NB4 (cell line): ENCODE measurements around the gene FANCG.
A peak's percentile ranks its signal among the peaks of the same experiment; 100 is the strongest.

ENCODE experiments used
- DNase-seq: peaks from one replicate; pipeline ENCODE4 v3.0.0; 2010; ENCODE audit warnings: low read depth
- H3K4me3 ChIP-seq: one replicate; pipeline ENCODE4 v1.5.1; 2011; ENCODE audit warnings: mild to moderate bottlenecking, low read depth, low read length, moderate library complexity
- MYC ChIP-seq: IDR thresholded peaks from 2 replicates; pipeline ENCODE4 v1.6.1; 2011; ENCODE audit warnings: low read depth, low read length
- POLR2A ChIP-seq: IDR thresholded peaks from 2 replicates; pipeline ENCODE4 v1.6.1; 2011; ENCODE audit warnings: mild to moderate bottlenecking; ENCODE audit not compliant: insufficient read length; ENCODE audit errors: extremely low read depth
- TF ChIP-seq, protein P1 (sequence below): IDR thresholded peaks from one replicate; pipeline ENCODE4 v1.5.1; 2012; ENCODE audit warnings: low read depth, low read length
- TF ChIP-seq, protein P2 (sequence below): IDR thresholded peaks from 2 replicates; pipeline ENCODE4 v1.6.1; 2011; ENCODE audit warnings: low read depth, low read length

The FANCG gene

DNA sequence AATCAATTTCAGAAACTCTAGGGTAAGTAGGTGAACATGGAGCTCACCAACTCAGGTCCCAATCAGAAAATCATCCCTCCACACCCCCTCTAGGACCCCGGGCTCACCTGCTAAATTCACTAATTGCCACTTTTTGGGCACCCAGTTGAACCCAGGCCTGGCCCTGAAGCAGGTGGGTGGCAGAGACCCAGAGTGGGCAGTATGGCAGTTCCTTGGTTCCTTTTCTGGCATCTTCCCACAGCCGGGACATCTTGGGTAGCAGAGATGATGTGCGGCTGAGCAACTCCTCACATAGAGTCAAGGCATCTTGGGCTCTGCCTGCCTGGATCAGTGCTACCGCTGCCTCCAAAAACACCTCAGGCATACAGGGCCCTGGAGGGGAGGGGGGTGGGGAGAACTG is 4.4 kb downstream of the FANCG start:
- no peak for DNase-seq
- H3K4me3 ChIP-seq: no peak overlapping the region
- TF ChIP-seq, protein P1, sequence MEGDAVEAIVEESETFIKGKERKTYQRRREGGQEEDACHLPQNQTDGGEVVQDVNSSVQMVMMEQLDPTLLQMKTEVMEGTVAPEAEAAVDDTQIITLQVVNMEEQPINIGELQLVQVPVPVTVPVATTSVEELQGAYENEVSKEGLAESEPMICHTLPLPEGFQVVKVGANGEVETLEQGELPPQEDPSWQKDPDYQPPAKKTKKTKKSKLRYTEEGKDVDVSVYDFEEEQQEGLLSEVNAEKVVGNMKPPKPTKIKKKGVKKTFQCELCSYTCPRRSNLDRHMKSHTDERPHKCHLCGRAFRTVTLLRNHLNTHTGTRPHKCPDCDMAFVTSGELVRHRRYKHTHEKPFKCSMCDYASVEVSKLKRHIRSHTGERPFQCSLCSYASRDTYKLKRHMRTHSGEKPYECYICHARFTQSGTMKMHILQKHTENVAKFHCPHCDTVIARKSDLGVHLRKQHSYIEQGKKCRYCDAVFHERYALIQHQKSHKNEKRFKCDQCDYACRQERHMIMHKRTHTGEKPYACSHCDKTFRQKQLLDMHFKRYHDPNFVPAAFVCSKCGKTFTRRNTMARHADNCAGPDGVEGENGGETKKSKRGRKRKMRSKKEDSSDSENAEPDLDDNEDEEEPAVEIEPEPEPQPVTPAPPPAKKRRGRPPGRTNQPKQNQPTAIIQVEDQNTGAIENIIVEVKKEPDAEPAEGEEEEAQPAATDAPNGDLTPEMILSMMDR: no peak

DNA sequence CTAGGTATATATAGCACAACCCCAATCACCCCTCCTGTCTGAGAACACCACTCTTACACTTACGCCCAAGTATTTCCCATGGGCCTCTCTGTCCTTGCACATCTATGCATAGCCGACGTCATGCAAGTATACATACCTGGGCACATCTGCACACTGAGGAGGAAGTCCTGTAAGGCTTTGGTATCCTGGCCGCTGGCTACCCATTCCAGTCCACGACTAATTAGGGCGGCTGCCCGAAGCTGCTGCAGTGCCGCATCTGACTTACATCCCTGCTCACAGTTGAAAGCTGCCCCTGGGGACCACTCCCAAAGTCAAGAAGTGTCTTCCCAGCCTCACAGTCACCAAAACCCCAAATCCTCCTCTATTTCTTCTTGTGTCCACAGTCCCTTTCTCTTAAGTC is 5.0 kb downstream of the FANCG start:
- H3K4me3 ChIP-seq: no peak overlapping the region
- DNase-seq: no peak
- TF ChIP-seq POLR2A (no peak), MYC (no peak)
- TF ChIP-seq, protein P1: no peak
- TF ChIP-seq, protein P2, sequence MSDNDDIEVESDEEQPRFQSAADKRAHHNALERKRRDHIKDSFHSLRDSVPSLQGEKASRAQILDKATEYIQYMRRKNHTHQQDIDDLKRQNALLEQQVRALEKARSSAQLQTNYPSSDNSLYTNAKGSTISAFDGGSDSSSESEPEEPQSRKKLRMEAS: no peak

DNA sequence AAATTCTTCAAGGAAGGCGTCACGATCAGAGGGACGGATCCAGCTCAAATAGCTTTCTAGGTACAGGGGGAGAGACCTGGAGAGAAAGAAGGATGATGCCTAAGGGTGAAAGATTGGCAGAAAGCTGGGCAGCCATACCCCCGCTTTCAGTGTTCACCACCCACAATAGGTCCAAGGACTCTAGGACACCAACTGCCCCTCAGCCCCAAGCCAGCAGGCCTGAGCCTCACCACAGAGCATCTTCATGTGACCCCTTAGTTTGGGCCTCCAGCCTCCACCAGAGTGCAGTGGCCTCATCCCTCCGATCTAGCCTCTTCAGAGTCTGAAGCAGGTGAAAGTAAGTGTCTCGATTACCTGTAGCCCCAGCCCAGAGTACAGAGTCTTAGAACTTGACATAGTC is 5.6 kb downstream of the FANCG start:
- H3K4me3 ChIP-seq: no peak overlapping the region
- DNase-seq: no peak
- TF ChIP-seq, protein P1: no peak
- TF ChIP-seq POLR2A (no peak), MYC (no peak)
- TF ChIP-seq, protein P2: no peak

DNA sequence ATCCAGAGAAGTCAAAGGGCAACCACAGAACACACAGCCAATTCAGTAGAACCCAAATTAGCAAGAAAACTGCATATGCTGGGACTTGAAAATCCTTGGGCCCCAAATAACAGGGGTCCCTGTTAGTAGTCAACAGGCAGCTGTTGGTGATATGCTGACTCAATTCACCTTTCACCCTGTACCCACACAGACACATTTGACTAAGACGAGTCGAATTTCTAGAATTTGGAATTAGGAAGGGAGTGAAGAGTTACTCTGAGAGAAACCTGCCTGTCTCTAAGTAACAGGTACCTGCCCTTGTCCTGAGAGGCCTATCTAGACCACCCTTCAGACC is 6.5 kb downstream of the FANCG start:
- peak overlapping the region; percentile 51 for H3K4me3 ChIP-seq
- TF ChIP-seq MYC: no peak
- TF ChIP-seq, protein P1: no peak
- no peak for DNase-seq

DNA sequence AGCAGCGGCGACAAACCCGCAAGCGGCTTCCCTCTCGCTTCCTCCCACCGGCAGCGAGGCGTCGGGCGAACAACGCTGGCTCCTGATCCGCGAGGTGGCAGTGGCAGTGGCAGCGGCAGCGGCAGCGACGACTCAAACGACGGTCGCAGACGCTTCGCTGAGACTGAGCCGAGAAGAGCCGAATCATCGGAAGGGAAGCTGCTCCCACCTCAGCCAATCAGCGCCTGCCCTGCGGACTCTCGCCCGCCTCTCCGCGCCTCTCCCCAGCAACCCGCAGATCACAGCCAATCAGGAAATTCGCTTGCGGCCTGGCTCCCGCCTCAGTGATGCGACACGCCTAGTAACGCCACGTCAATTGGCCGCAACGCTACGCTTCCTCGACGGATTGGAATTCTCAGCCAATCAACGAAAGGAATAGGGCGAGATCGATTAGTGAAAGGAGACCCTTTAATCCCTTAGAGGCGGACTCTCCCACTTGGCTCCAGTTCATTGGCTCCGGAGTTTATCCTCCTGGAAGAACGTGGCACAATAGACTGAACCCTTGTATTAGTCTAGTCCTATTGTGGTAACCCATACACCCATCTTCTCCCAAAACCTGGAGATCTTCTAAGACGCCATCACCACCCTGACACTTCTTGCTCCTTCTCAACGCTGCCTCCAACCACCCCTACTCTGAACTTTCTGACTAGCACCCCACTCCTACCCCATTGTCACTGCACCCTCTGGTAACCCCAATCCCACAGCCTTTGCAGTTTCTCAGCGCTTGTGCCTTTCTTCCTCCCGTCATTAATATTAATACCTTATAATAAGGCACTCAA is 7.1 kb downstream of the FANCG start, which contains the start of gene VCP:
Gene VCP (minus strand): TSS at position 165 of the 818 bp plus-strand sequence. CDS start 272 bp downstream, outside the sequence.
- peak within 1 kb of the TSS; percentile 70 for H3K4me3 ChIP-seq
- DNase-seq: peak; percentile 100
- TF ChIP-seq MYC (peak; percentile 44), POLR2A (peak; percentile 98)
- TF ChIP-seq, protein P2: peak; percentile 63
- TF ChIP-seq, protein P1: peak; percentile 6

DNA sequence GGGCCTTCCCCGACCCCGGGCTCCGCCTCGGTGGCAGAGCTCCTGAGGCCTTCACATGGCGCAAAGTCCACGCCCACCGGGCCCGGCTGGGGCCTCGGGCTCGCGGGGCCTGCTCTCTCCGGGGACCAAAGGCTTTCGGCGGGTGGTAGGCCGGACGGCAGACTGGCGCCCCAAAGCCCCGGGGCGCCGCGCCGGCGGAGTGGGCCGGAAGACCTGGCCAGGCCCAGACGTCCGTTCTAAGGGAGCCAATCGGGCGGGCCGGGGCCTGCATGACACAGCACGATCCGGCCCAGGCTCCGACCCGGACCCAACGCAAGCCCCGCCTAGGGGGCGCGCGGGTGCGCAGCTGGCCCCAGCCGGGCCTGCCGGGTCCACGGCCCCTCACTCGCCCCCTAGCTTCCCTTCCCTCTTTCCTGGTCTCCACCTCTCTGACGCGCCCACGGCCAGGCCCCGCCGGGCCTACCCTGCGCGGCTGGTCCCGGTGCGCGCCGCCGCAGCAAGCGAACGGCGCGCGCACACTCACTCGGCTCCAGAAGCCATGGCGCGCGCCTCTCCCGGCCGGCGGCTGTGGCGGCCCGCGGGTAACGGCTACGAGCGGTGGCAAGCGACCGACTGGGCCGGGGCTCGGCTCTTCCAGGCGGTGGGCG is 7.8 kb downstream of the FANCG start:
- TF ChIP-seq, protein P2: peak; percentile 41
- TF ChIP-seq, protein P1: peak; percentile 64
- TF ChIP-seq POLR2A: no peak
- peak; percentile 98 for DNase-seq

More for the DNA sequence above, 7.8 kb downstream of the FANCG start:
- peak overlapping the region; percentile 70 for H3K4me3 ChIP-seq
